WTC11 (cell line): ENCODE data around the gene SELENOV. TPM values are rescaled to one million over a fixed set of nuclear protein-coding genes. Genes with fewer than 3 reads are reported as not detected.

Experiments
- ATAC-seq: fragments of 200-7000 bp; cut with Tn5 transposase; 2 replicates; pipeline ENCODE4 v1.10.0; 2021; ENCODE audit warnings: mild to moderate bottlenecking, moderate library complexity
- CTCF ChIA-PET: fragments of 300-600 bp; sonication (Branson Sonifier 250); formaldehyde crosslinking; loops from one replicate; lab custom pipeline; 2021; ENCODE audit warnings: antibody characterized with exemption; lab: Charles Lee
- POLR2A ChIA-PET: fragments of 350-600 bp; sonication (Branson Sonifier 250); formaldehyde crosslinking; loops from one replicate; lab custom pipeline; 2021; ENCODE audit warnings: antibody characterized with exemption; lab: Charles Lee
- DNase-seq: peaks from one replicate; pipeline ENCODE4 v3.0.0; 2021; ENCODE audit warnings: low spot score
- H3K27ac Mint-ChIP-seq: 2 replicates; pipeline ENCODE4 v1.8.0; 2021; ENCODE audit warnings: mixed read lengths
- H3K27me3 Mint-ChIP-seq: 2 replicates; pipeline ENCODE4 v1.8.0; 2021; ENCODE audit warnings: low read depth, mild to moderate bottlenecking, moderate library complexity, mixed read lengths
- H3K36me3 Mint-ChIP-seq: 2 replicates; pipeline ENCODE4 v1.8.0; 2021; ENCODE audit warnings: mixed read lengths
- H3K4me1 Mint-ChIP-seq: 2 replicates; pipeline ENCODE4 v1.8.0; 2022; ENCODE audit warnings: mixed read lengths
- H3K4me3 Mint-ChIP-seq: 2 replicates; pipeline ENCODE4 v1.8.0; 2021; ENCODE audit warnings: mild to moderate bottlenecking, moderate library complexity, mixed read lengths
- H3K9me3 Mint-ChIP-seq: 2 replicates; pipeline ENCODE4 v1.8.0; 2021; ENCODE audit warnings: mixed read lengths
- FOXJ3 ChIP-seq: sonication (generic); formaldehyde crosslinking; IDR thresholded peaks from 2 replicates; pipeline ENCODE4 v1.9.0; 2021; ENCODE audit warnings: missing genetic modification reagents, mild to moderate bottlenecking, borderline replicate concordance
- FOXP1 ChIP-seq: sonication (generic); formaldehyde crosslinking; IDR thresholded peaks from 2 replicates; pipeline ENCODE4 v1.8.0; 2022; ENCODE audit warnings: missing genetic modification reagents, mild to moderate bottlenecking, moderate library complexity, borderline replicate concordance
- GRHL2 ChIP-seq: fragments of 250-450 bp; sonication (Bioruptor Pico); IDR thresholded peaks from 2 replicates; pipeline ENCODE4 v1.8.0; 2022; ENCODE audit warnings: mild to moderate bottlenecking, moderate library complexity; ENCODE audit not compliant: insufficient replicate concordance, severe bottlenecking
- GTF2I ChIP-seq: fragments of 250-450 bp; sonication (Bioruptor Pico); conservative IDR thresholded peaks from 2 replicates; pipeline ENCODE4 v1.4.0; 2021; ENCODE audit warnings: mild to moderate bottlenecking
- KAT7 ChIP-seq: sonication (generic); formaldehyde crosslinking; IDR thresholded peaks from 2 replicates; pipeline ENCODE4 v1.8.1; 2023; ENCODE audit warnings: missing genetic modification reagents, mild to moderate bottlenecking, borderline replicate concordance
- NR2C2 ChIP-seq: sonication (generic); formaldehyde crosslinking; IDR thresholded peaks from 2 replicates; pipeline ENCODE4 v1.8.0; 2022; ENCODE audit warnings: mild to moderate bottlenecking, missing genetic modification reagents
- NR3C1 ChIP-seq: sonication (generic); formaldehyde crosslinking; conservative IDR thresholded peaks from 2 replicates; pipeline ENCODE4 v1.8.1; 2023; ENCODE audit warnings: low read depth, mild to moderate bottlenecking, missing genetic modification reagents
- PRRX2 ChIP-seq: fragments of 250-450 bp; sonication (Bioruptor Pico); IDR thresholded peaks from 2 replicates; pipeline ENCODE4 v1.8.0; 2021; ENCODE audit warnings: mild to moderate bottlenecking
- SMAD4 ChIP-seq: sonication (generic); formaldehyde crosslinking; IDR thresholded peaks from 2 replicates; pipeline ENCODE4 v1.8.0; 2022; ENCODE audit warnings: mild to moderate bottlenecking, missing genetic modification reagents
- SOX15 ChIP-seq: fragments of 250-450 bp; sonication (Bioruptor Pico); IDR thresholded peaks from 2 replicates; pipeline ENCODE4 v1.9.0; 2021; ENCODE audit warnings: mild to moderate bottlenecking
- TEAD4 ChIP-seq: sonication (generic); formaldehyde crosslinking; IDR thresholded peaks from 2 replicates; pipeline ENCODE4 v1.8.0; 2022; ENCODE audit warnings: mild to moderate bottlenecking, missing genetic modification reagents
- ZNF219 ChIP-seq: sonication (generic); formaldehyde crosslinking; IDR thresholded peaks from 2 replicates; pipeline ENCODE4 v1.8.0; 2023; ENCODE audit warnings: missing genetic modification reagents, mild to moderate bottlenecking, borderline replicate concordance
- ZNF232 ChIP-seq: sonication (generic); formaldehyde crosslinking; IDR thresholded peaks from 2 replicates; pipeline ENCODE4 v1.8.0; 2022; ENCODE audit warnings: mild to moderate bottlenecking, missing genetic modification reagents
- ZNF671 ChIP-seq: fragments of 250-450 bp; sonication (Bioruptor Pico); IDR thresholded peaks from 2 replicates; pipeline ENCODE4 v1.8.0; 2021; ENCODE audit warnings: mild to moderate bottlenecking
- total RNA-seq: library from RNA; stranded (reverse); gene quantifications from 3 replicates; pipeline ENCODE4 v1.2.3, GENCODE V29; 2021
- TF ChIP-seq, protein P1 (sequence below): fragments of 250-450 bp; sonication (Bioruptor Pico); IDR thresholded peaks from 2 replicates; pipeline ENCODE4 v1.9.0; 2021; ENCODE audit warnings: mild to moderate bottlenecking
- TF ChIP-seq, protein P2 (sequence below): fragments of 250-450 bp; sonication (Bioruptor Pico); conservative IDR thresholded peaks from 2 replicates; pipeline ENCODE4 v1.9.0; 2021; ENCODE audit warnings: mild to moderate bottlenecking
- TF ChIP-seq, protein P3 (sequence below): sonication (generic); formaldehyde crosslinking; IDR thresholded peaks from 2 replicates; pipeline ENCODE4 v1.8.1; 2022; ENCODE audit warnings: low read depth, missing genetic modification reagents, borderline replicate concordance
- TF ChIP-seq, protein P4 (sequence below): fragments of 250-450 bp; sonication (Bioruptor Pico); IDR thresholded peaks from 2 replicates; pipeline ENCODE4 v1.9.0; 2021; ENCODE audit warnings: mild to moderate bottlenecking, borderline replicate concordance
- TF ChIP-seq, protein P5 (sequence below): sonication (generic); formaldehyde crosslinking; IDR thresholded peaks from 2 replicates; pipeline ENCODE4 v1.8.1; 2023; ENCODE audit warnings: mild to moderate bottlenecking, missing genetic modification reagents, moderate library complexity
- TF ChIP-seq, protein P6 (sequence below): sonication (generic); formaldehyde crosslinking; IDR thresholded peaks from 2 replicates; pipeline ENCODE4 v1.8.1; 2023; ENCODE audit warnings: mild to moderate bottlenecking, missing genetic modification reagents
- TF ChIP-seq, protein P7 (sequence below): fragments of 250-450 bp; sonication (Bioruptor Pico); IDR thresholded peaks from 2 replicates; pipeline ENCODE4 v1.8.0; 2021; ENCODE audit warnings: mild to moderate bottlenecking
- TF ChIP-seq, protein P8 (sequence below): fragments of 250-450 bp; sonication (Bioruptor Pico); IDR thresholded peaks from 2 replicates; pipeline ENCODE4 v2.1.2; 2022; ENCODE audit warnings: mild to moderate bottlenecking, moderate library complexity

The SELENOV gene
- total RNA-seq, 1 experiment from 2014 or later = 12.6 TPM

DNA sequence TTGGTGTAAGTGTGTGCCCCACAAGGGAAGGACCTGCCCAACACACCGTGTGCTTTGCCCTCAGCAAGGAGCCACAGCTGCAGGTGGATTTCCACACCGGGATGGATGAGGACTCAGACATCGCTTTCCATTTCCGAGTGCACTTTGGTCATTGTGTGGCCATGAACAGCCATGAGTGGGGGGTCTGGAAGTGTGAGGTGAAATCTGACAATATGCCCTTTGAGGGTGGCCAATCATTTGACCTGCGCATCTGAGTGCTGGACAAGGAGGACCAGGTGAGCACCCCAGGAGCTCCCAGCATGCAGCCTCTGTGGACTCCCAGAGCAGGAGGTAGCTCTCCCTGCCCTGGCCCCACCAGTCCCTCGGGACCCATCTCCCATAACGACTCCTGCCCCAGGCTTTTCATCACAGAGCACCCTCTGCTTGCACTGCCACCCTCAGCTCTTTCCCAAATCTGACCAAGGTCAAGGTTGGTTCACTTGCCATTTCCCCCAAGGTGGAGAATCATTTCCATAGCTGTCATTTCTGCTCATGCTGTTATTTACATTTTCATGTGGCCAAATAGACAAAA, 38.2 kb downstream of the SELENOV start:
- no peaks in the 10 kb centered on the region for H3K36me3 Mint-ChIP-seq
- ChIA-PET CTCF (interaction anchor here (0.6 to 3.5 kb wide), 3 partner anchors 11 to 120 kb away, joined by 3 to 52 read pairs (median 3); no protein-coding TSS in a partner anchor), POLR2A (interaction anchor here (0.5 kb wide), 1 partner anchor 33 kb away, joined by 4 read pairs; no protein-coding TSS in a partner anchor)
- no peak overlapping the region for H3K27ac Mint-ChIP-seq
- no peaks in the 10 kb centered on the region for H3K27me3 Mint-ChIP-seq
- no peak for TF ChIP-seq FOXP1 (CRISPR knock-in tag)
- no peak for TF ChIP-seq ZNF671 (CRISPR knock-in tag)
- TF ChIP-seq, protein P1, sequence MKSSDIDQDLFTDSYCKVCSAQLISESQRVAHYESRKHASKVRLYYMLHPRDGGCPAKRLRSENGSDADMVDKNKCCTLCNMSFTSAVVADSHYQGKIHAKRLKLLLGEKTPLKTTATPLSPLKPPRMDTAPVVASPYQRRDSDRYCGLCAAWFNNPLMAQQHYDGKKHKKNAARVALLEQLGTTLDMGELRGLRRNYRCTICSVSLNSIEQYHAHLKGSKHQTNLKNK (CRISPR knock-in tag) = no peak
- TF ChIP-seq, protein P2, sequence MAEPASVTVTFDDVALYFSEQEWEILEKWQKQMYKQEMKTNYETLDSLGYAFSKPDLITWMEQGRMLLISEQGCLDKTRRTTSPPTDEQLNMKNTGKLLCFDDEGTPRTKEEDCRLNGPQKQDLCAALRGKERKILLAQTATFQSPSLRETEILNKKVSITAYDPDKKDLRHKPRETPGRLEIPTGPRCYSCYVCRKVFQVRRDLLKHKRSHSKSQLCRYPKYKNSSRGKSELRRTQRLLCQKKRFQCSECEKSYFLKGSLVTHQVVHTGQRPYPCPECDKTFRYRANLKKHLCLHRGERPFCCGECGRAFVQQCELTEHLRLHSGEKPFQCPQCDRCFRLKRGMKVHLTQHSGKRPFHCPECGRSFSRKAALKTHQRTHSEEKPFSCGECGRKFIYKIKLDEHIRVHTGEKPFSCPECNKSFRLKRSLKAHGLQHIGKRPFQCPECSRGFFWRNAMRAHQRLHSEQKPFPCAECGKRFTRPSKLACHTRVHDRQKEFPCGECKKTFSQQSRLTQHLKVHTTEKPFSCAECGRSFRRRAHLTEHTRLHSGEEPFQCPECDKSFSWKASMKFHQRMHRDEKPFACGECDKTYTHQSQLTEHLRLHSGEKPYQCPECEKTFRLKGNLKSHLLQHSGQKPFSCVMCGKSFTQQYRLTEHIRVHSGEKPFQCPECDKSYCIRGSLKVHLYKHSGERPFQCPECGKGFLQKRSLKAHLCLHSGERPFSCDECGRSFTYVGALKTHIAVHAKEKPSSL (CRISPR knock-in tag) = no peak
- no peak for TF ChIP-seq GRHL2 (CRISPR knock-in tag)
- no peak for TF ChIP-seq SOX15
- no peak for TF ChIP-seq TEAD4
- TF ChIP-seq ZNF232 = no peak
- TF ChIP-seq PRRX2 (CRISPR knock-in tag) = no peak
- TF ChIP-seq, protein P3, sequence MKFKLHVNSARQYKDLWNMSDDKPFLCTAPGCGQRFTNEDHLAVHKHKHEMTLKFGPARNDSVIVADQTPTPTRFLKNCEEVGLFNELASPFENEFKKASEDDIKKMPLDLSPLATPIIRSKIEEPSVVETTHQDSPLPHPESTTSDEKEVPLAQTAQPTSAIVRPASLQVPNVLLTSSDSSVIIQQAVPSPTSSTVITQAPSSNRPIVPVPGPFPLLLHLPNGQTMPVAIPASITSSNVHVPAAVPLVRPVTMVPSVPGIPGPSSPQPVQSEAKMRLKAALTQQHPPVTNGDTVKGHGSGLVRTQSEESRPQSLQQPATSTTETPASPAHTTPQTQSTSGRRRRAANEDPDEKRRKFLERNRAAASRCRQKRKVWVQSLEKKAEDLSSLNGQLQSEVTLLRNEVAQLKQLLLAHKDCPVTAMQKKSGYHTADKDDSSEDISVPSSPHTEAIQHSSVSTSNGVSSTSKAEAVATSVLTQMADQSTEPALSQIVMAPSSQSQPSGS = no peak
- no peak for TF ChIP-seq NR2C2 (CRISPR knock-in tag)
- TF ChIP-seq, protein P4, sequence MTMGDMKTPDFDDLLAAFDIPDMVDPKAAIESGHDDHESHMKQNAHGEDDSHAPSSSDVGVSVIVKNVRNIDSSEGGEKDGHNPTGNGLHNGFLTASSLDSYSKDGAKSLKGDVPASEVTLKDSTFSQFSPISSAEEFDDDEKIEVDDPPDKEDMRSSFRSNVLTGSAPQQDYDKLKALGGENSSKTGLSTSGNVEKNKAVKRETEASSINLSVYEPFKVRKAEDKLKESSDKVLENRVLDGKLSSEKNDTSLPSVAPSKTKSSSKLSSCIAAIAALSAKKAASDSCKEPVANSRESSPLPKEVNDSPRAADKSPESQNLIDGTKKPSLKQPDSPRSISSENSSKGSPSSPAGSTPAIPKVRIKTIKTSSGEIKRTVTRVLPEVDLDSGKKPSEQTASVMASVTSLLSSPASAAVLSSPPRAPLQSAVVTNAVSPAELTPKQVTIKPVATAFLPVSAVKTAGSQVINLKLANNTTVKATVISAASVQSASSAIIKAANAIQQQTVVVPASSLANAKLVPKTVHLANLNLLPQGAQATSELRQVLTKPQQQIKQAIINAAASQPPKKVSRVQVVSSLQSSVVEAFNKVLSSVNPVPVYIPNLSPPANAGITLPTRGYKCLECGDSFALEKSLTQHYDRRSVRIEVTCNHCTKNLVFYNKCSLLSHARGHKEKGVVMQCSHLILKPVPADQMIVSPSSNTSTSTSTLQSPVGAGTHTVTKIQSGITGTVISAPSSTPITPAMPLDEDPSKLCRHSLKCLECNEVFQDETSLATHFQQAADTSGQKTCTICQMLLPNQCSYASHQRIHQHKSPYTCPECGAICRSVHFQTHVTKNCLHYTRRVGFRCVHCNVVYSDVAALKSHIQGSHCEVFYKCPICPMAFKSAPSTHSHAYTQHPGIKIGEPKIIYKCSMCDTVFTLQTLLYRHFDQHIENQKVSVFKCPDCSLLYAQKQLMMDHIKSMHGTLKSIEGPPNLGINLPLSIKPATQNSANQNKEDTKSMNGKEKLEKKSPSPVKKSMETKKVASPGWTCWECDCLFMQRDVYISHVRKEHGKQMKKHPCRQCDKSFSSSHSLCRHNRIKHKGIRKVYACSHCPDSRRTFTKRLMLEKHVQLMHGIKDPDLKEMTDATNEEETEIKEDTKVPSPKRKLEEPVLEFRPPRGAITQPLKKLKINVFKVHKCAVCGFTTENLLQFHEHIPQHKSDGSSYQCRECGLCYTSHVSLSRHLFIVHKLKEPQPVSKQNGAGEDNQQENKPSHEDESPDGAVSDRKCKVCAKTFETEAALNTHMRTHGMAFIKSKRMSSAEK (CRISPR knock-in tag) = no peak
- TF ChIP-seq, protein P5, sequence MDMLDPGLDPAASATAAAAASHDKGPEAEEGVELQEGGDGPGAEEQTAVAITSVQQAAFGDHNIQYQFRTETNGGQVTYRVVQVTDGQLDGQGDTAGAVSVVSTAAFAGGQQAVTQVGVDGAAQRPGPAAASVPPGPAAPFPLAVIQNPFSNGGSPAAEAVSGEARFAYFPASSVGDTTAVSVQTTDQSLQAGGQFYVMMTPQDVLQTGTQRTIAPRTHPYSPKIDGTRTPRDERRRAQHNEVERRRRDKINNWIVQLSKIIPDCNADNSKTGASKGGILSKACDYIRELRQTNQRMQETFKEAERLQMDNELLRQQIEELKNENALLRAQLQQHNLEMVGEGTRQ (CRISPR knock-in tag) = no peak
- no peak for TF ChIP-seq NR3C1 (CRISPR knock-in tag)
- DNase-seq = no peak
- 0 out of 2 replicates have a peak, but pooled peaks cover 3% of the 10 kb centered on the region for H3K4me1 Mint-ChIP-seq
- no peak overlapping the region for H3K4me3 Mint-ChIP-seq
- ATAC-seq = no peak
- H3K9me3 Mint-ChIP-seq = no peaks in the 10 kb centered on the region

DNA sequence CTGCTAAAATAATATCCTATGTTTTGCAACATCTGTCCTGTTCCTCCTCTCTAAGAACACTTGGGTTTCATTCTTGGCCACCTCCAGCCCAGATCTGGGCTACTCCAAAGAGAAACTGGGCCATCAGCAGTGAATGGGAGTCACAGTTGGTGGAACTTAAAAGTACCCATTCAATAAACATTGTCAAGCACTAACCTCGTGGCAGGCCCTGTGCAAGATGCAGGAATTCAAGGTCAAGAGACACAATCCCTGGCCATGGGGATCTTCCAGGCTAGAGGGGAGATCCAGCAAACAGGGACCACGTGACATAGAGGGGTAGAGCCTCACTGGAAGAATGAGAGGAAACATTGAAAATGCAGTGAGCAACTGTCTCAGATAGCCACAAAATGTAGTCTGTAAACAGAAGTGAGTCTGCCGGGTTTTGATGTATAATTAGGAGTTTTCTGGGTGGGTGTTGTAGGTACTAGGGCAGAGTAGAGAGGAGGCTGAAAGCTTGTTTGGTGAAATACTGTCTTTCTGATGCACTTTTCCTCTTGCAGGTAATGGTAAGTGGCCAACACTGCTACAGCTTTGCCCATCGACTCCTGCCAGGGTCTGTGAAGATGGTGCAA, 39.9 kb downstream of the SELENOV start:
- Mint-ChIP-seq H3K27me3 (peaks cover 10% of the 10 kb centered on the region), H3K9me3 (no peaks in the 10 kb centered on the region), H3K27ac (no peak overlapping the region), H3K36me3 (no peaks in the 10 kb centered on the region), H3K4me3 (no peak overlapping the region), H3K4me1 (0 out of 2 replicates have a peak, but pooled peaks cover 5% of the 10 kb centered on the region)
- ATAC-seq (no peak), DNase-seq (no peak)
- ChIA-PET CTCF (no interaction called here), POLR2A (no interaction called here)
- TF ChIP-seq GTF2I (CRISPR knock-in tag) (no peak), ZNF219 (CRISPR knock-in tag) (no peak), SMAD4 (CRISPR knock-in tag) (no peak), FOXJ3 (CRISPR knock-in tag) (no peak), KAT7 (CRISPR knock-in tag) (no peak)
- TF ChIP-seq, protein P6, sequence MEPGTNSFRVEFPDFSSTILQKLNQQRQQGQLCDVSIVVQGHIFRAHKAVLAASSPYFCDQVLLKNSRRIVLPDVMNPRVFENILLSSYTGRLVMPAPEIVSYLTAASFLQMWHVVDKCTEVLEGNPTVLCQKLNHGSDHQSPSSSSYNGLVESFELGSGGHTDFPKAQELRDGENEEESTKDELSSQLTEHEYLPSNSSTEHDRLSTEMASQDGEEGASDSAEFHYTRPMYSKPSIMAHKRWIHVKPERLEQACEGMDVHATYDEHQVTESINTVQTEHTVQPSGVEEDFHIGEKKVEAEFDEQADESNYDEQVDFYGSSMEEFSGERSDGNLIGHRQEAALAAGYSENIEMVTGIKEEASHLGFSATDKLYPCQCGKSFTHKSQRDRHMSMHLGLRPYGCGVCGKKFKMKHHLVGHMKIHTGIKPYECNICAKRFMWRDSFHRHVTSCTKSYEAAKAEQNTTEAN (CRISPR knock-in tag) = no peak
- TF ChIP-seq, protein P7, sequence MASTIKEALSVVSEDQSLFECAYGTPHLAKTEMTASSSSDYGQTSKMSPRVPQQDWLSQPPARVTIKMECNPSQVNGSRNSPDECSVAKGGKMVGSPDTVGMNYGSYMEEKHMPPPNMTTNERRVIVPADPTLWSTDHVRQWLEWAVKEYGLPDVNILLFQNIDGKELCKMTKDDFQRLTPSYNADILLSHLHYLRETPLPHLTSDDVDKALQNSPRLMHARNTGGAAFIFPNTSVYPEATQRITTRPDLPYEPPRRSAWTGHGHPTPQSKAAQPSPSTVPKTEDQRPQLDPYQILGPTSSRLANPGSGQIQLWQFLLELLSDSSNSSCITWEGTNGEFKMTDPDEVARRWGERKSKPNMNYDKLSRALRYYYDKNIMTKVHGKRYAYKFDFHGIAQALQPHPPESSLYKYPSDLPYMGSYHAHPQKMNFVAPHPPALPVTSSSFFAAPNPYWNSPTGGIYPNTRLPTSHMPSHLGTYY (CRISPR knock-in tag) = no peak
- TF ChIP-seq, protein P8, sequence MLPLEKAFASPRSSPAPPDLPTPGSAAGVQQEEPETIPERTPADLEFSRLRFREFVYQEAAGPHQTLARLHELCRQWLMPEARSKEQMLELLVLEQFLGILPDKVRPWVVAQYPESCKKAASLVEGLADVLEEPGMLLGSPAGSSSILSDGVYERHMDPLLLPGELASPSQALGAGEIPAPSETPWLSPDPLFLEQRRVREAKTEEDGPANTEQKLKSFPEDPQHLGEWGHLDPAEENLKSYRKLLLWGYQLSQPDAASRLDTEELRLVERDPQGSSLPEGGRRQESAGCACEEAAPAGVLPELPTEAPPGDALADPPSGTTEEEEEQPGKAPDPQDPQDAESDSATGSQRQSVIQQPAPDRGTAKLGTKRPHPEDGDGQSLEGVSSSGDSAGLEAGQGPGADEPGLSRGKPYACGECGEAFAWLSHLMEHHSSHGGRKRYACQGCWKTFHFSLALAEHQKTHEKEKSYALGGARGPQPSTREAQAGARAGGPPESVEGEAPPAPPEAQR (CRISPR knock-in tag) = no peak
